Lower lobe of right lung (tissue), 2 donors: ENCODE data around the gene TSNAXIP1. TPM values are rescaled to one million over a fixed set of nuclear protein-coding genes. Genes with fewer than 3 reads are reported as not detected.

Experiments used
- ATAC-seq, 2 donors: fragments of 200-7000 bp; cut with Tn5 transposase; one replicate each; pipeline ENCODE4 v1.9.1; 2020 to 2022; ENCODE audit warnings: mild to moderate bottlenecking in 2 of 2, moderate library complexity in 2 of 2
- DNase-seq: peaks from one replicate; pipeline ENCODE4 v3.0.0-alpha.2; 2020
- H3K27ac ChIP-seq: fragments of 200-600 bp; one replicate; pipeline ENCODE4 v1.8.0; 2022
- H3K27me3 ChIP-seq: fragments of 200-600 bp; one replicate; pipeline ENCODE4 v1.8.0; 2022; ENCODE audit warnings: low read depth
- H3K36me3 ChIP-seq: fragments of 200-600 bp; one replicate; pipeline ENCODE4 v1.8.0; 2022; ENCODE audit warnings: mild to moderate bottlenecking
- H3K4me1 ChIP-seq: fragments of 200-600 bp; one replicate; pipeline ENCODE4 v1.8.0; 2022
- H3K4me3 ChIP-seq: fragments of 200-600 bp; one replicate; pipeline ENCODE4 v1.8.0; 2022; ENCODE audit warnings: mild to moderate bottlenecking
- H3K9me3 ChIP-seq: fragments of 200-600 bp; one replicate; pipeline ENCODE4 v1.8.0; 2022
- CTCF ChIP-seq: fragments of 200-600 bp; IDR thresholded peaks from one replicate; pipeline ENCODE4 v1.8.0; 2022; ENCODE audit warnings: antibody characterized with exemption, mild to moderate bottlenecking
- intact Hi-C: fragments of 100-400 bp; cut with DNase I; formaldehyde crosslinking; loops from one replicate; pipeline ENCODE4 v1.11.0; 2022
- total RNA-seq: library from RNA; stranded (reverse); fragmentation: NEBNext Ultra II Directional; extraction: Animal tissue kit (Norgen Biotek cat#: 25700); gene quantifications from one replicate; pipeline ENCODE4 v1.2.1, GENCODE V29; 2021
- donor health status: DM: no; HTN: yes; CAD: no; lungs with severe emphysema.

Gene TSNAXIP1
- total RNA-seq, 1 donor from 2014 or later = 3.5 TPM

GRCh38 chr16:67811899-67812298, 5.2 kb downstream of the TSNAXIP1 start:
- intact Hi-C loops = no loop called here

GRCh38 chr16:67814567-67814966, 7.9 kb downstream of the TSNAXIP1 start:
- Histone ChIP-seq H3K4me3 (no peak overlapping the region), H3K4me1 (peaks cover 11% of the 10 kb centered on the region), H3K36me3 (no peaks in the 10 kb centered on the region), H3K27ac (no peak overlapping the region), H3K27me3 (no peaks in the 10 kb centered on the region), H3K9me3 (no peaks in the 10 kb centered on the region)
- intact Hi-C loops = no loop called here
- no peak for DNase-seq
- TF ChIP-seq CTCF = no peak
- ATAC-seq = no peak

More at GRCh38 chr16:67811899-67812298, 5.2 kb downstream of the TSNAXIP1 start:
- H3K36me3 ChIP-seq = no peaks in the 10 kb centered on the region
- TF ChIP-seq CTCF = no peak
- no peaks in the 10 kb centered on the region for H3K9me3 ChIP-seq
- no peaks in the 10 kb centered on the region for H3K27me3 ChIP-seq
- ATAC-seq = no peak
- DNase-seq = no peak
- no peak overlapping the region for H3K27ac ChIP-seq
- peaks cover 15% of the 10 kb centered on the region for H3K4me1 ChIP-seq
- no peak overlapping the region for H3K4me3 ChIP-seq

DNA sequence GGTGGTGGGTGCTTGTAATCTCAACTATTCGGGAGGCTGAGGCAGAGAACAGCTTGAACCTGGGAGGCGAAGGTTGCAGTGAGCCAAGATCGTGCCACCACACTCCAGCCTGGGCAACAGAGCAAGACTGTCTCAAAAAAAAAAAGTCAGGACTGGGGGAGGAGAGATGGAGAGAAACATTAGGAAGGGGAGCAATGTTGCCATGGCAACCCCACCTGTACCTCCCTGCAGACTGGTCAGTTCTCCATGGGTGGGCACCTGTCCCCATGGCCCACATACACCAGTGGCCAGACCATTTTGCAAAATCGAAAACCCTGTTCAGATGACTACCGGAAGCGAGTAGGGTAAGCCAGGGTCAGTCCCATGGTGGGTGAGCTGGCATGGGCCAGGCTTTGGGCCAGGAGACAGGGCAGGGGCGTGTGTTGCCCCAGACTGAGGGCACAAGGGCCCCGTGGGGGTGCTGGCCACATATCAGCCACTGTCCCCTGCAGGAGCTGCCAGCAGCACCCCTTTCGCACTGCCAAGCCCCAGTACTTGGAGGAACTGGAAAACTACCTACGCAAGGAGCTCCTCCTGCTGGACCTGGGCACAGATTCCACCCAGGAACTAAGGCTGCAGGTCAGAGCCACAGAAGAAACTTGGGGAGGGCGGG, 14.0 kb downstream of the TSNAXIP1 start:
- no peak for ATAC-seq
- Histone ChIP-seq H3K36me3 (no peaks in the 10 kb centered on the region), H3K27me3 (no peaks in the 10 kb centered on the region), H3K4me3 (no peak overlapping the region), H3K9me3 (no peaks in the 10 kb centered on the region), H3K27ac (no peak overlapping the region), H3K4me1 (peaks cover 11% of the 10 kb centered on the region)
- intact Hi-C loops = no loop called here
- TF ChIP-seq CTCF = no peak
- no peak for DNase-seq

DNA sequence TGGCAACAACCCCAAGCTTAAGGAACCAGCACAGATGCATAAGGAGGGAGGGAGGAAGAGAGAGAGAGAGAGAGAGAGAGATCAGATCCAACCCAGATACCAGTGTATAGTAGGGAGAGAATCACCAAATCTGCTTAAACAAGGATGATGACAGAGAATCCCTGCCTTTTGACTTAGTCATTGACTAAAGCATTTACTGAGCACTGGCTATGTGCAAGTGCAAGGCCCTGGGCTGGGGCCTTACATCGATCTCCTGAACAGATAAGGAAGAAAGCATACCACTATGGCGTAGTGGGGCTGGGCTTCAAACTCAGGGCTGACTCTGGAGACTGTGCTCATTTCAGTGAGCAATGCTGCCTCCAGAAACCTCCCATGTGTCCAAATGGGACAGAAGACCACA, 15.8 kb downstream of the TSNAXIP1 start:
- no peak for DNase-seq
- Histone ChIP-seq H3K4me1 (no peaks in the 10 kb centered on the region), H3K4me3 (no peak overlapping the region), H3K27ac (no peak overlapping the region), H3K9me3 (no peaks in the 10 kb centered on the region), H3K27me3 (no peaks in the 10 kb centered on the region), H3K36me3 (peaks cover 7% of the 10 kb centered on the region)
- no peak for ATAC-seq
- intact Hi-C loops = no loop called here
- TF ChIP-seq CTCF = no peak

DNA sequence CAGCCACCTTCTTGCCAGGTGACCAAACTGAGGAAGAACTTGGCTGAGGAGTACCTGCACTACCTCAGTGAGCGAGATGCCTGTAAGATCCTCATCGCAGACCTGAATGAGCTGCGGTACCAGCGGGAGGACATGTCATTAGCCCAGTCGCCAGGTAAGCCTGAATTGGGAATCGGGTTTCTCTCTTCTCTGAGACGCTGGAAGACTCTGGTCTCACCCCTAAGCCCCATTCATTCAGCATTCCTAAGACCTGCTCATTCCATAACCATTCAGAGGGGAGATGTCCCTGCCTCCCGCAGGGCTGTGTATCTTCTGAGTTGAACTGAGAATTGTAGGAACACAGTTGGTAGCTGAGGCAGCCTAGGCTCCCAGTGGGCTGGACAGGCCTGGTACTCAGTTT, 18.4 kb downstream of the TSNAXIP1 start:
- intact Hi-C loops = no loop called here
- no peaks in the 10 kb centered on the region for H3K27me3 ChIP-seq
- no peaks in the 10 kb centered on the region for H3K4me1 ChIP-seq
- H3K36me3 ChIP-seq = peaks cover 31% of the 10 kb centered on the region
- no peak overlapping the region for H3K4me3 ChIP-seq
- H3K9me3 ChIP-seq = no peaks in the 10 kb centered on the region
- DNase-seq (no peak), ATAC-seq (no peak)
- H3K27ac ChIP-seq = no peak overlapping the region
- TF ChIP-seq CTCF = no peak
